GM19035 (cell line): ENCODE data around the gene TRAIP.
"Not testable (repeated sequence)": the region's sequence is repeated elsewhere in the genome, so short reads cannot be mapped to it uniquely, and the experiment has no call there.

Source experiments
- ATAC-seq: cut with Tn5 transposase; IDR thresholded peaks from one replicate; pipeline ENCODE4 v1.9.1; 2021; ENCODE audit not compliant: unreplicated experiment

The TRAIP gene

DNA sequence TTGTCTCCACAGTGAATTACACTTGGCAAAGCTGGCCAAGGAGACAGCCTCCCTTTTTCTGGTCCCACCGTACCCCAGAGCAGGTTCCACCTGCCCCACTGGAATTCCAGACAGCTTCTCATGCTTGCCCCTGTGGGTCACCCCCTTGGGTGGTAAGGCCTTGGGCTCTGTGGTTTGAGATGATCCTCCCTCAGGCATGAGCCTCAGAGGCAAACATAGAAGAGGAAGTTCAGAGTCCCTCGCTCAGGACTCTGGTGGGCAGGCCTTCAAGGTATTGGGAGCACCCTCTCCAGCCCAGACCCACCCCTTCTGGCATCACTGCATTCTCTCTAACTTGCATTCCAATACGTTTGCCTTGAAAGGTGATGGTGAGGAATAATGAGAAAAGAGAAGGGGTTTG is 25.0 kb downstream of the TRAIP start:
- ATAC-seq = no peak

DNA sequence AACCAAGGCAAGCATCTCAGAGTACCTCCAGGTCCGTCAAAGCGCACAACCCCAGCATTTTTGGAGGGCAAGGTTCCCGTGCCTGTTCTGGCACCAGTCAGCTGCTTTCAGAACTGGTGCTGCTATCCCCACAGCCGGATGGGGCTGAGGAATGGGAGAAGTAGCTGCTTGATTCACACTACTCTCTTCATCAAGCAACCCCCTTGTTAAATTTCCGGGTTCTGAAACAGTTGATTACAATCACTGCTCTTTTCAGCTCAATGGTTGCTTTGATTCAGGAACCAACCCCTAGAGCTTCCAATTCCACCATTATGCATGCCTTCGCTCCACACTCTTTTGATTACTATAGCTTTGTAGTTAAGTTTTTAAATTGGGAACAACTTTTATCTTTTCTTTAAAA is 30.3 kb downstream of the TRAIP start:
- no peak for ATAC-seq

DNA sequence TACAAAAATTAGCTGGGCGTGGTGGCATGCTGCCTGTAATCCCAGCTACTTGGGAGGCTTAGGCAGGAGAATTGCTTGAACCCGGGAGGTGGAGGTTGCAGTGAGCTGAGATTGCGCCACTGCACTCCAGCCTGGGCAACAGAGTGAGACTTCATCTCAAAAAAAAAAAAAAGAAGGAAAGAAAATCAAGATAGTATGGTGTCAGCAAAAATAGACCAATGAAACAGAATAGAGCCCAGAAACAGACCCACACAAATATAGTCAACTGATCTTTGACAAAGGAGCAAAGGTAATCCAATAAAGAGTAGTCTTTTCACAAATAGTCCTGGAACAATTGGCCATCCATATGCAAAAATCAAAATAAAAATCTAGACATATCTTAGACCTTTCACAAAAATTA is 33.2 kb downstream of the TRAIP start:
- ATAC-seq = not testable (repeated sequence)

DNA sequence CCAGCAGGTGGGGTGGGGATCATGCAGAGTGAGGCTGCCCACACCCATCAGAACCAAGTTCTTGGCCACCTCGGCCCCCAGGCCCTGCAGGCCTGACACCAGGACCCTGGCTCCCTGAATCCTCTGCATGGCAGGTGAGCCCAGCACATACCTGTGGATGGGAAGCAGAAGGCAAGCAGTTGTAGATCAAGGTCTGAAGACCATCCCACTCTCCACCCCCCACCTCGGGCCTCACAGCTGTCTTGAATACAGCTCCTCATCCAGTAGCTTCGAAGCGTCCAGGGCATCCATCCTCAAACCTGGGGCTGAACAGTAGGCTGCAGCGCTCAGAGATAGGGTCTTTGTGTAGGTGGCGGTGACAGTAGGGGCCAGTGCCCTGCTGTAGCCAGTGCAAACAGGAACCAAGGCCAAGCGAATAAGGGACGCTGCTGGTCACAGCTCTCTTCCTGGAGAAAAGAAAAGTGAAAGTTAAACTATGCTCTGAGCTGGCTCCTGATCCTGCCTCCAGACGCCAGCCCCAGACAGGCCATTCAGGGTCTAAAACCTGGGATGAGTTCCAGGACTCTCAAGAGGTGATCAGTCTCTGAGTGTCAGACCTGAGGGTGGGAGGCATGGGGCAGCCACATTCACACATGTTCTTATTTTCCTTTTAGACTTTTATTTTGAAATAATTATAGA is 42.7 kb downstream of the TRAIP start, which contains the start of gene UBA7:
UBA7 (minus strand) TSS at position 457 of the 678 bp plus-strand sequence; CDS start at position 291, 166 bp downstream.
- ATAC-seq = peak; percentile 67

DNA sequence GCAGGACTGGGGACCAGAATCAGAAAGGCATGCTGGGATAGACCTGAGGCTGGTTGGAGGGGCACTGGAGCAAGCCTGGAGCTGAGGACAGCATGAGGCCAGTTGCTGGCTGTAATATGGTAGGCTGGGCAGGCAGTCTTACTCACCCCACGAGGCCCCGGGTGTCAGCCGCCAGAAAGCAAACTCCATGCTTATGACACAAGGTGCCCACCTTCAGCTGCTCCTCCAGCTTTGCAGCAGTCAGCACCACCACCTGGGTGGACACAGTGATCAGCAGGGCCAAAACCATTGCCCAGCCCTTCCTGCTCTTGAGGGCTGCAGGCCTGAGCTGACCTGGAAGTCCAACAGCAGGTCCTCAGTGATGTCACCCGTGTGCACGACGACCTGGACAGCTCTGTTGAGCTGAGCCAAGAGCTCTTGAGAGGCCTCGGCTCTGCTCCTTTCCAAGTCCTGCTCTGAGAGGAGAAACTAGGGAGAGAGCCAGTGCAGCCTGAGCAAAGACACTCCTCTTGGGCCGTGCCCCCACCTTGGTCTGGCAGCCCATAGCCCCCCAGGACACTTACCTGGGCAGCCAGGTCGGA is 43.4 kb downstream of the TRAIP start:
- ATAC-seq = peak; percentile 21

DNA sequence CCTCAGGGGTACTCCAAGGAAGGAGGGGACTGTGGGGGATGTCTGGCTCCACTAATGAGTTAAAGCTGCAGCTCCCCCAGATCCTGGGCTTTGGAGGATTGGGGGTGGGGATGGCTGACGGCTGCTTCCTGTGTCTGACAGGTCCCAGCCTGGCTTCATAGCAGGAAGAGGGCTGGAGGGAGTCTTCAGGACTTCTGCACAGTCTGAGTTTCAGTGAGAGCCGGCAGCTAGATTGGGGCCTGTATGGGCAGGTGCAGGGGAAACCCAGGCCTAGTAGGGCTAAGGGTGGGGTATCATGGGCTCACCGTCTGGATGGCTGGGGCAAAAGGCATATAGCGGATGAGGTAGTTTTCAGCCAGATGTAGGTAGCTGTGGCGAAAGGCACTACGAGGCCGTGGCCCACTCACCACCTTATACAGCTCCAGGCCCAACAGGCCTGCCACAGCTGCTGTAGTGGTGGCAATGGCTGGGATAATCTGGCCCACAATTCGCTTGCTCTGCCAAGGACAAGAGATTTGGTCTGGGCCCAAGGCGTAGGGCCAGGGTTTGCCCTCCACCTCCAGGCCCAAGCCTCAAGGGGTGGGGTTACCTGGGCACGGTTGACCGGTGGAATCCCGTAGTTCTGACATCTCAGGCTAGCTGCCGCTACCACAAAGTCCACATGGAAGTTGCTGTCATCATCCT is 48.8 kb downstream of the TRAIP start:
- no peak for ATAC-seq

DNA sequence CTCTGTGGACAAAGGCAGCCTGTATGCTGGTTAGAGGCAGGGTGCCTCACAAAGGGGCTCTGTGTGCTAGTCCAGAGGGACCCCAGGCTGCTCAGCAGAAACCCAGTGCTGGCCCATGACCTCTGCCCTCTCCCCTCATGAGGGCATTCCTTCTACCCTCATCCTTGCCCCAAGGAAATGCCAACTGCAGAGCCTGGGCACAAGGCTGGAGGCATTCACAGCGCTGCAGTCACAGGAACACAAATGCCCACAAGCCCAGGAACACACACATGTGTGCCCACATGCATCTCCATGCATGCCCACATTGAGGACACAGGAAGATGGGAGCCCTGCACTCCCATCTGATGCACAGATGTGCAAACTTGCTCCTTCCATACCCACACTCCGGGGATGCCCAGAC is 49.5 kb downstream of the TRAIP start:
- no peak for ATAC-seq

DNA sequence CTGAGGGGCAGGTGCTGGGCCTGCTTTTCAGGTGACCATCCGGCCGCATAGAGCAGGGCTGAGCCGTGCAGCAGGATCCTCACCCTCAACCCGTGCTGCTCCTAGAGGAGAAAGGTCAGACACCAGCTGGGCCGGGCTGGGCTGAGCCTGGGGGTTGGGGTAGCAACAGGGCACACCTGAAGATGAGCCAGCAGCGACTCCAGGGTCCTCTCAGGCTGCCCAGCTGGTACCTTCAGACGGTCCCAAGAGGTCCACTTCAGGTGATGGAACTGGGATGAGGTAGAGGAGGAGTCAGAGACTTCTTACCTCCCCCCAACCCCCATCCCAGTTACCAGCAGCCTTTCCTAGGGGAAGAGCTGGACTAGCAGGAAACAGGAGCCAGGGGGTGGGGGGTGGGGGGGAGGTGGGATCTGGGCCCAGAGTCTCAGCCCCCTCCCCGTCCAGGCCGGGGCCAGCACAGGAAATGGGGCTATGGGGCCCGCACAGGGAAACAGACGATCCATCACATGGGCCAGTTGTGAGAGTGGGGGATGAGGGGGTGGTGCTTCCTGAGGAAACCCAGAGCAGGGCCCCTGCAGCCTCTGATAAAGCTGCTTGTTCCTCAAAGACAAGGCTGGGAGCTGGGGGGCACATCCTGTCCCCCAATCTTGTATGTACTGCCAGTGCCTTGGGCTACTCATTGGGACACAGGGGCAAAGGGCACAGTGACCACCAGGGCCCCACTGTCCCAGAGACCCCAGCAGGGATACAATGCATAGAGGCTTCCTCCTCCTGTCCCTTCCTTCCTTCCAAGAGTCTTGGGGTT is 50.3 kb downstream of the TRAIP start:
- ATAC-seq = no peak

DNA sequence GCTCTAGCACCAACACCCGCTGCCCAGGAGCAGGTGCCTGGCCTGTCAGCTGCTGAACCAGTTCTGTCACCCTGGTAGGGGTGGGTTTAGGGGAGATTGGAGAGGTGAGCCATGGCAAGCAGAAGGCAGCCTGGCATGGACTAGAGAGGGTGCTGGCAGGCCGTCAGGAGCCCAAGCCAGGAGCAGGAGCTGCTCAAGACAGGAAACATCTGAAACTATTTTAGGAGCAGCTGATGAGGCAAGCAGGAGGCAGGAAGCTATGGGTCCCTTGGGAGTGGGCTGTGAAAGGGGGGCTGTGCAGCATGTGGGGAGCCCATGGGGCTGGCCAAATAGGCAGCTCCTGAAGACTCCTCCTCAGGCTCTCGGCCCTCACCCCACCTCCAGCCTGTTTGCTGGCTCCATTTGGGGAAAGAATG is 51.0 kb downstream of the TRAIP start:
- no peak for ATAC-seq

DNA sequence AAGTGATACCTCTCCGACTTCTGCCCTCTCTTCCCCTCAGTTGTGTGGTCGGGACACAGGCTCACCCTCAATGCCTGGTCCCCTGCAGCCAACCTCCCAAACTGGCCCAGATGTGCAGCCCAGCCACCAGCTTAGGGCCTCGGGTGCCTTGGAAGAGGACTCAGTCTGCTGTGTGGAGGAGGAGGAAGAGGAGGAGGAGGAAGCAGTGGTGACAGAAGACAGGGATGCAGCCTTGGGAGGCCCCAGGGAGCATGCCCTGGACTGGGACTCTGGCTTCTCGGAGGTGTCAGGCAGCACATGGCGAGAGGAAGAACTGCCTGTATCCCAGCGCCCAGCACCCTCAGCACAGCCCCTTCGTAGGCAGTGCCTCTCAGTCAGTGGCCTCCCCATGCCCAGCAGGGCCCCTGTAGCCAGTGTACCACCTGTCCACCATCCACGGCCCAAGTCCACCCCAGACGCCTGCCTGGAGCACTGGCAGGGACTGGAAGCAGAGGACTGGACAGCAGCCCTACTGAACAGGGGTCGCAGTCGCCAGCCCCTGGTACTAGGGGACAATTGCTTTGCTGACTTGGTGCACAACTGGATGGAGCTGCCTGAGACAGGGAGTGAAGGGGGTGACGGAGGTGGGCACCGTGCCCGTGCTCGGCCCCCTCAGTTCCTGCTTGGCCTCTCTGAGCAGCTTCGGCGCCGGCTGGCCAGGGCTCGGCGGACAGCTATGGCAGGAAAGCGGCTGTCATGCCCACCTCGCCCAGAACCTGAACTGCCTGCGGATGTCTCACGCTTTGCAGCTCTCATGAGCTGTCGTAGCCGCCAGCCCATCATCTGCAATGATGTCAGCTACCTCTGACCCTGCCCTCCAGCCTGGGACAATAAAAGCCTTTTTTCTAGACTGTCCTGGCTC is 52.0 kb downstream of the TRAIP start:
- no peak for ATAC-seq

DNA sequence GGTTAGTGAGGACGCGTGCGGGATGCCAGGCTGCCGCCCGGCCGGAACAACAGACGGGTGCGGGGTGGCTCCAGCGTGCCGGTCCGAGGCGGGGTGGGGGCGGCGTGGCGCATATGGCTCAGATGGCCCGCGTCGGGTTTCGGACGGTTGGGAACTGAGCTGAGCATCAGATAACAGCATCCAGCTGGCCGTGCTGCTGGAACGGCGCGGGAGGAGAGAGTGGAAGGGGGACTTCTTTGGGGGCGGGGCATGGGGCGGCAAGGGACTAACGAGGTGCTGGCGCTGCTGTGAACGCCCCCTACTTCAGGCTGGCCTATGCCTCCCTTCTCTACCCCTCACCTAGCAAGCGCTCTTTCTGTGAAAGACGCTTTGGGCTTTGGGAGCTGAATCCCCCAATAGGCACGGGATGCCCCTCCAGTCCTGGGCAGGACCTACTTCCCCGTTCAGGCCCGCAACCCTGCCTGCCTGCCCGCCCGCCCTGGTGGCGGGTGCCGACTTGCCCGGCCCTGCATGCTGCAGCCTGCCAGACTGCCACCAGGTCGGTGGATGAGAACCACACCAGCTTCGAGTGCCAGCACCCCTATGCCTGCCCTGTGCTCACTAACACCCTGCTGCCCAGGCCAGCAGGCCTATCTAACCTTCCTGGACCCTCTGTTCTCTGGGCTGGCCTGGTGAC is 52.8 kb downstream of the TRAIP start:
- ATAC-seq = peak; percentile 4

DNA sequence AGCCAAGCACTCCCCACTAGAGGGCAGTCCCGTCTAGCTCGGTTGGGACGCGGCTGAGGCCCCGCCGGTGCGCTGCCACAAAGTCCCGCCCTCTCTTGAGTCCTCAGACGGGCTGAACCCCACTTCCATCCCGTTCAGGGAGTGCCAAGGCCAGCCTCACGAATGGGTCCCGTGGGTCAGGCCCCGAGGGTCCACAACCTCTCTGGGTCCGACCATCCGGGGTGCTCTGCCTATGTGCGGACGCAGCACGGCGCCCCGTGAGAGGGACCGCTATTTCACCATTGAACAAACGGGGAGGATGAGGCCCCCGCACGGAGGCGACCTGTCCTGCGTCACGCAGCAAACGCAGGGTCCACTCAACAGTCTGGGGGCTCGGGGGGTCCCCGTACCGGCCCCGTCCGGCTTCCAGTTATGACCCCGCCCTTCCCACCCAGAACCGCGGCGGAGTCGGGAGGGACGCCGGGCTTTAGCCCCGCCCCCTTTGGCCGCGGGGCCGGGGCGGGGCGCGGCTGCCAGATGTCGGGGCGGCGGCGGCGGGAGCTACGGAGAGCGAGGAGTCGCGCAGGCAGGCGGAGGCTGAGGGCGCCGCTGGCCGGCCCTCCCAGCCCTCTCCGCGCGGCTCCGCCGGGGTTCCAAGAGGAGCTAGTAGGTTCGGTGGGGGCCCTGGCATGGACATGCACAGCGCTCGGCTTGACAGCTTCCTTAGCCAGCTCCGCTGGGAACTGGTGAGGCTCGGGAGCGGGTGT is 53.5 kb downstream of the TRAIP start, which contains the start of gene INKA1:
INKA1 (plus strand) TSS at position 543 of the 746 bp plus-strand sequence; CDS start at position 675, 132 bp downstream.
- ATAC-seq = peak; percentile 76

DNA sequence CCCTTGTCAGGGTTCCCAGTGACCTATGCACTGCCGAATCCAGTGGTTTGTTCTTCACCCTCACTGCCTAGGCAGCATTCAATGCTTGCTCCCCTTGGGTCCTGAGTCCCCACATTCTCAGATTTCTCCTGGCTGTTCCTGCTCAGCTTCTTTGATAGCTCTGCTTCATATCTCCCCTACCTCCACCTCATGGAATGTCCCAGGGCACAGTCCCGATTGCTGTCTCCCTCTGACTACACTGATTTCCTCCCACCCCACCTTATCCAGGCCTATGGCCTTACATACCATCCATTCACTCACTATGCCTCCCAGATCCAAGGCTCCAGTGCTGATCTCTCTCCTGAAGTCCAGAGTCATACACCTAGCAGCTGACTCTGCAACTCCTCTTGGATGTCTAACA is 55.2 kb downstream of the TRAIP start:
- no peak for ATAC-seq

DNA sequence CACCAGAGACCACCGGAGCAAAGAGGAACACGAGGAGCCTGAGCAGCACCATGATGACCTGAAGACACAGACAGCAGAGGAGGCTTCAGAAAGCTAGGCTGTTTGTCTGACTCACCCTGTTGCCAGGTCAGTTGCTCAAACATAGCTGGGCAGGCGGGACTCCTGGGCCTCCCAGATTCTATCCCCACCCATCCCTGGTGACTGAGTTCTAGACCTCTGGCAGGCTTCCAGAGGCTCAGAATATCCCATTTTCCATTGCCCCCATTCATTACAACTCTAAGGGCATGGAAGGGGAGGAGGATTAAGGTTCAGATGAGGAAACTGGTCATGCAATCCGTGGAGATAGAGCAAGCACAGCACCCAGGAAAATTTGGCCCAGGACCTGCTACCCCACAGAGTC is 56.6 kb downstream of the TRAIP start, which contains the start of gene CDHR4:
CDHR4 (minus strand) TSS at position 113 of the 400 bp plus-strand sequence; CDS start at position 52, 61 bp downstream.
- ATAC-seq = no peak

DNA sequence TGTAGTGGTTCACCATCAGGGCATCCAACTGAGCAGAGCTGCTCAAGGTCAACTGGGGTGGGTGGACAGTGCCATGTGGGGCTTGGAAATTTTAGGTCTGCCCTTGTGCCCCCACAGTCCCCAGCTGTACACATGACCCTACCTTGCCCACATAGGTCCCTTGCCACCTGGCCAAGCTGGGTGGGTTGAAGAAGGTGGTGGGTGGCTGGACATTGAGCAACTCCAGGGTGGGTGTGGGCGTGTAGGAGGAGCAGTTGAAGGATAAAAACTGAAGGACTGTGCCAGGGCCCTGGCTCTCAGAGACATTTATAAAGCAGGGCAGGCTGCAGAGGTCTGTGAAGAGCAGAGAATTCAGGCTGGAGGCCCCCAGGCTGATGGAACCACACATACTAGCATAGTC is 57.3 kb downstream of the TRAIP start:
- ATAC-seq = no peak

DNA sequence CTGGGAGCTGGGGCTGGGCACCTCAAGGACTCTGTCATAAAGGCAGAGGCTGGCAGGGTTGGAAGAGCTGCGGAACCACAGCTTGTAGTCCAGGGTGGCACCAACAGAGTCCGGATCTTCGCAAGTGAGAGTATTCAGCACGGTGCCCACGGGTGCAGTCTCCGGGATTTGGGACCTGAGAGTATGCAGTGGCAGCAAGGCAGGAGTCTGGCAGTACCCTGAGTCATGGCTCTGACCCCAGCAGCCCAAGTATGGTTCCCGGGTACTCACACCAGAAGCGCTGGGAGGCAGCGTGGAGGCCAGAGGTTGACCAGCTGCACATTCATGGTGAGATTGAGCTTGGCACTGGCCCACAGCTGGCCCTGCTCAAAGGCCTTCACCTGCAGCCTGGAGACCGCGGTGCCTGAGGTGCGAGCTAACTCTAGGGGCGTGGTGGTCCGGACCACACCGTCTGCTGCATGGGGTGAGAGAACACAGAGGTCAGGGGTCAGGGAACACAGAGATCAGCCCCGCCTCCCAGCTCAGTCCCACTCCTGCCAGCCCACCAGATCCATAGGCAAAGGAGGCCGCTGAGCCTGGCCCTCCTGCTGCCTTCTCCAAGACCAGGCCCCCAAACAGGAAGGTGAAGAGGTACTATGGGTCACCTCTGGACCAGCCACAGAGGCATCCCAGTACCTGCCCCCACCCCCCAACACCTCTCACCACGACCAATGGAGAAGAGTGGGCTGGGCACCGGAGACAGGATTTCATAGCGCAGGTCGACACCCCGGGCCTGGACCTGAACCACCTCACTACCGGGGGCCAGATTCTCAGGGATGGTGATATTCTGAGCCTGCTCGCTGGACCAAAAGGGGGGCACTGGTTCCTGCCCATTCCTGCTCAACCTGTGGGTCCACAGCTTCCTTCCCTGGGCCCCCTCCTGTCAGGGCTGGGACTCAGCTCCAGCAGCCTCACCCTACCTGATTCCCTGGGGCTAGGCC is 61.1 kb downstream of the TRAIP start:
- ATAC-seq = no peak

DNA sequence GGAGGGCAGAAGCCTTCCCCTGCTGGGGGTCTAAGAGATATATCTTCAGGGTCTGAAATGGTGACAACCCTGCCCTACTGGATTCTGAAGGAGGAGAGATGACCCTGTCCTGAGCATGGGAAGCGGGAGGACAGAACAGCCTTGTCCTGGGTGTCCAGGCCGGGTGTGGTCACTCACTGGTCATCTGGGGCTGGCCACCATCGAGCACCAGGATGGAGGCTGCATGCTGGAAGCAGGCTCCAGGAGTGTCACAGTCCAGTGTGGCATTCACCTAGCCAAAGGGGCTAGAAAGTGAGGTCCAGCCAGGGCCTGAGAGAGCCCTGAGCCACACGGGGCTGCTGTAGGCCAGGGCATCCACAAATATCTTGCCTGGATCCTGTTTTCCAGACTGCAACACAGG is 61.9 kb downstream of the TRAIP start:
- ATAC-seq = no peak
